ENCODE data around the gene SAMD1. TPM values are rescaled to one million over a fixed set of nuclear protein-coding genes. Genes with fewer than 3 reads are reported as not detected.

Gene SAMD1
- total and polyA plus RNA-seq, 2 of the 8 experiments (the other 6 are each of a cell fraction or from before 2014, with no cell fraction given): 40.0 to 100 TPM

DNA sequence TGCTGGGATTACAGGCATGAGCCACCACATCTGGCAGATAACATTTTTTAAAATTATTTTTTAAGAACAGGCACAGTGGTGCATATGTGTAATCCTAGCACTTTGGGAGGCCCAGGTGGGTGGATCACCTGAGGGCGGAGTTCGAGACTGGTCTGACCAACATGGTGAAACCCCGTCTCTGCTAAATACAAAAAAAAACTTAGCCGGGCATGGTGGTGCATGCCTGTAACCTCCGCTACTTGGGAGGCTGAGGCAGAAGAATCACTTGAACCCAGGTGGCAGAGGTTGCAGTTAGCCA, 28.0 kb downstream of the SAMD1 start:
- CTCF ChIA-PET (ENCODE audit: partially characterized antibody): interaction anchor here (1.0 to 7.3 kb wide), 6 partner anchors 9 to 129 kb away, joined by 3 to 103 read pairs (median 40); partner anchors contain the start of genes C19orf67 and MISP3
- peaks cover 0 to 6% (median 3%) of the 10 kb centered on the region in 4 experiments; a peak in 4 of 7 replicates for H3K4me1 ChIP-seq (replicated peaks in 1 of 4; ENCODE audit: control insufficient read depth in 3 of 4, insufficient read depth in 4 of 4, low read length in 3 of 4)
- FAIRE-seq: no peak
- TF ChIP-seq RBBP5 (IDR thresholded peaks at IDR 0.05; ENCODE audit: borderline replicate concordance, low read depth, low read length): no peak
- no peak for TF ChIP-seq POU5F1 (IDR thresholded peaks at IDR 0.05; ENCODE audit: low read depth, low read length)
- TF ChIP-seq JUND (IDR thresholded peaks at IDR 0.05; ENCODE audit: low read length): no peak
- TF ChIP-seq GABPA (IDR thresholded peaks at IDR 0.05; ENCODE audit: borderline replicate concordance, insufficient read depth, low read length): no peak
- TF ChIP-seq, protein P1, sequence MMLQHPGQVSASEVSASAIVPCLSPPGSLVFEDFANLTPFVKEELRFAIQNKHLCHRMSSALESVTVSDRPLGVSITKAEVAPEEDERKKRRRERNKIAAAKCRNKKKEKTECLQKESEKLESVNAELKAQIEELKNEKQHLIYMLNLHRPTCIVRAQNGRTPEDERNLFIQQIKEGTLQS (IDR thresholded peaks at IDR 0.05; ENCODE audit: insufficient read depth, low read depth, low read length): no peak
- TF ChIP-seq GTF2F1 (IDR thresholded peaks at IDR 0.05; ENCODE audit: borderline replicate concordance, low read depth, low read length): no peak
- no peak for TF ChIP-seq RAD21 (IDR thresholded peaks at IDR 0.05 in 1 of 2, conservative IDR thresholded peaks at IDR 0.05 in 1 of 2; ENCODE audit: low read depth in 2 of 2, low read length in 2 of 2)
- TF ChIP-seq FOSL1 (IDR thresholded peaks at IDR 0.05; ENCODE audit: insufficient read depth, low read depth, low read length): no peak

More for the DNA sequence above, 28.0 kb downstream of the SAMD1 start:
- Histone ChIP-seq H3K23me2 (ENCODE audit: low read depth, low read length) (peaks cover 7% of the 10 kb centered on the region; the same call in 1 of the 2 replicates), H3K4ac (replicated peaks; ENCODE audit: insufficient read length, low read depth, low read length) (no peak overlapping the region), H3K27me3 (replicated peaks in 1 of 4; ENCODE audit: control insufficient read depth in 3 of 4, extremely low read depth in 1 of 4, insufficient read depth in 3 of 4, low read length in 3 of 4) (peaks cover 5 to 17% (median 14%) of the 10 kb centered on the region in 4 experiments), H3K27ac (ENCODE audit: low read depth, low read length) (no peak overlapping the region), H4K5ac (ENCODE audit: insufficient read length, low read depth, low read length) (no peak overlapping the region), H4K8ac (ENCODE audit: extremely low read depth, insufficient read depth, low read length) (no peak overlapping the region), H3K79me1 (ENCODE audit: low read depth, low read length) (no peaks in the 10 kb centered on the region), H3K56ac (replicated peaks; ENCODE audit: insufficient read length, low read depth, low read length) (no peak overlapping the region), H3K4me3 (ENCODE audit: extremely low read depth in 1 of 4, insufficient read depth in 2 of 4, low read depth in 3 of 4, low read length in 4 of 4) (no peak overlapping the region), H2BK5ac (ENCODE audit: low read depth, low read length) (no peak overlapping the region), H2BK20ac (ENCODE audit: low read length) (no peak overlapping the region), H3K9me3 (ENCODE audit: insufficient read depth in 2 of 2, low read depth in 1 of 2, low read length in 1 of 2) (no peaks in the 10 kb centered on the region), H3K79me2 (ENCODE audit: control insufficient read depth in 1 of 2, insufficient read depth in 2 of 2, low read length in 2 of 2) (no peaks in the 10 kb centered on the region), H3K36me3 (ENCODE audit: control insufficient read depth in 2 of 4, insufficient read depth in 4 of 4, low read length in 3 of 4) (no peaks in the 10 kb centered on the region), H4K20me1 (replicated peaks in 1 of 2; ENCODE audit: control insufficient read depth in 1 of 2, insufficient read depth in 2 of 2, low read length in 2 of 2) (peaks cover 0 to 2% of the 10 kb centered on the region in 2 experiments), H2BK12ac (ENCODE audit: low read depth, low read length) (no peak overlapping the region), H2BK15ac (ENCODE audit: low read length) (no peak overlapping the region), H3K14ac (ENCODE audit: insufficient read length) (no peak overlapping the region), H4K91ac (replicated peaks; ENCODE audit: insufficient read length, low read length) (no peak overlapping the region), H3K23ac (ENCODE audit: insufficient read length) (no peak overlapping the region), H3K4me2 (ENCODE audit: insufficient read depth in 1 of 2, low read depth in 2 of 2, low read length in 2 of 2) (no peak overlapping the region), H2BK120ac (replicated peaks; ENCODE audit: low read depth, low read length) (no peak overlapping the region), H2AK5ac (ENCODE audit: low read depth, low read length) (no peak overlapping the region), H3K9ac (replicated peaks in 1 of 4; ENCODE audit: extremely low read depth in 1 of 4, low read depth in 3 of 4, low read length in 3 of 4) (no peak overlapping the region), H2AFZ (ENCODE audit: low read length) (no peak overlapping the region), H3K18ac (ENCODE audit: extremely low read depth, low read length) (no peak overlapping the region)
- POLR2A ChIA-PET (ENCODE audit: partially characterized antibody): interaction anchor here (1.4 kb wide), 1 partner anchor 18 kb away, joined by 3 read pairs; no protein-coding TSS in a partner anchor
- WGBS, 2 experiments (ENCODE audit: extremely low coverage in 1 of 2, insufficient coverage in 1 of 2, insufficient read length in 1 of 2, insufficient replicate concordance in 2 of 2, low coverage in 1 of 2, low lambda C conversion rate in 2 of 2, missing lambda C conversion rate in 1 of 2): 88% methylated on average over 5 of the region's 5 CpGs; no CpG with 5 or more reads in 1 of the 2 experiments
- DNase-seq (ENCODE audit: low read depth in 1 of 2, low spot score in 2 of 2): no peak
